ENCODE data around the gene UTP4.
"Not testable (repeated sequence)": the region's sequence is repeated elsewhere in the genome, so short reads cannot be mapped to it uniquely, and the experiment has no call there.

Gene UTP4

DNA sequence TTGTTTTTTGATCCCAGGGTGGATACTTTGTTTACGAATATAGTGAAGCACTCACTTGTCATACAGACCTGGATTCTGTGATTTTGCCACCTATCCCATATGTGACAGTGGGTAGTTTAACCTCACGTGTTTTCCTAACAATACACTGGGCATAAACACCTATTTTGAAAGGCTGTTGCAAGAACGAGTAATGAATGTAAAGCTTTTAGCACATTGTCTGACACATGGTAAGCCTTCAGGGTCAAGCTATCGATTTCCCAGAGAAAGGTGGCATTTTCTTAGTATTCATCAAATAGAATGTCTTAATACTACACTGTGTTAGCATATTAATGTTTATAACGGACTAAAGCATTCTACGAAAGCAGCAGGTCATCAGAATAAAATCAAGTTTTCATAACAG, 2.0 kb upstream of the UTP4 start:
- no peak for DNase-seq (ENCODE audit: low read depth in 1 of 2, low spot score in 1 of 2)

DNA sequence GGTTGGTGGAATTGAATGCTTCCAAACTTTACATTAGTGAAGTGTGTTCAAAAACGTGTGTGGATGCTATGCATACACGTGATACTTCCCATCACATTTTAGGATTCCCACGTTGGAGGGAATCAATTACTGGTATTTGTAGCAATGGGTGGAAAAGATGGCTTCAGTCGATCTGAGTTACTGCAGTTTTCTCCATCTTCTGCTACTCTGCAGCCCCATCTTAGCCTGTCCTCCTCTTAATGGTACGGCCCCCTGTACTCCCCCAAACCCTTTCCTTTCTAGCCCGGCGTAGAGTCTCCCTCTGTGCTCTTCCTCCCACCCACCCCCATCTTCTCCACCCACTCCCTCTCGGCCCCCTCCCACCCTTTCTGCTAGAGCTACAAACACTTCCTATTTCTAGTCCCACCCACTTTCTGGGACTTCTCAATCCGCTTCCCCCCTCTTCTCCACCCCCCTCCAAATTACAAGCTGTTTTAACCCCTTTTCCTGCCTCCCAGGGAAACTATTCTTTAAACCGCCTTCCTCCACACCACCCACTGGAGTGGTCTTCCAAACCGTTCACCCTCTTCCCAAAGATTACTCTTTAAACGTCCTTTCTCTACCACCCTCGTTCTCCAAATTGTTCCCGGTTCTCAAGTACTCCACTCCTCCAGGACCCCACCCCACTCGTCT, 1.1 kb upstream of the UTP4 start:
- no peak for DNase-seq (ENCODE audit: low read depth in 1 of 2, low spot score in 1 of 2)

DNA sequence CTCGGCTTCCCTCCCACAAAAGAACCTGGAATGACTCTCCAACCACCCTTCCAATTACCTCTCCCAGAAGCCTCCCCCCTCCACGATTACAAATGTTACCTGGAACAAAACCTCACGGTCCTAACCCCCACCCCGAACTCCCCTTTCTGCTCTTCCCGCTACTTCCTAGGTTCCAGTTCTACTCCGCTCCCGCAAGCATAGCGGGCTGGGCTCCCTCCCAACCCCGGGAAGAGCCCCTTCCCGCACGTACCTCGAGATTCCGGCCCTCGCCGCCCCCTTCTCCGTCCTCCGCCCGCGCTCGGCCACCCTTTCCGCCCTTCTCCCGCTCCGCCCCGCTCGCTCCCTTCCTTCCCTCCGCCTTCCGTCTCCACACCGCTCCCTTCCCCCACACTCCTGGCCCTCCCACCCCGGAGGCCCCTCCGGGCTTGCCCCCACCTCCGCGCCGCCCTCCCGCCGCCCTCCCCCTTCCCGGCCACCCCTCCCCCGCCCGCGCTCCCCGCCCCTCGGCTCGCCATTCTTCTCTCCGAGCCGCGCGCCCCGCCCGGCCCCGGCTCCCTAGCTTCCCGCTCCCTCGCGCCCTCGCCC, 518 bp upstream of the UTP4 start:
- peak; percentile 57 to 65 for DNase-seq (ENCODE audit: low read depth in 1 of 2, low spot score in 1 of 2)

DNA sequence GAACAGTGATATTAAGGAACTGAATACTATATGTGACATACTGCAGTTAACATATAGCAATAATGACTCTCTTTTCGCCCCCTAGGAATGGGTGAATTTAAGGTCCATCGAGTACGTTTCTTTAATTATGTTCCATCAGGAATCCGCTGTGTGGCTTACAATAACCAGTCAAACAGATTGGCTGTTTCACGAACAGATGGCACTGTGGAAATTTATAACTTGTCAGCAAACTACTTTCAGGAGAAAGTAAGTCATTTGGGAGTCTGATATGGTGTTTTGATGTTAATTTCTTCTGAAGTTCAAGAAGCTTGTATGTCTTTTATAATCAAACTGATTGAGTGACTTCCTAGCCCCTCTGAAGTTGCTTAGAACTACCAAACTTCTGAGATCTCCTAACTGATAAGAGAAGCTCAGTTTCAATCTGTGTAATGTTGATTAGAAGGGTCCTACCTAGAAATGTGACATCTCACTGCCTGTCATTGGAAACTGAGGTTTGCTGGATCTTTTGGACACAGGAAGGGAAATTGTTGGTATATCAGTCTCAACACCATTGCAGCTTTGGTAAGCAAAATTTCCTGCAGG, 1.0 kb downstream of the UTP4 start:
- no peak for DNase-seq (ENCODE audit: low read depth in 1 of 2, low spot score in 1 of 2)

DNA sequence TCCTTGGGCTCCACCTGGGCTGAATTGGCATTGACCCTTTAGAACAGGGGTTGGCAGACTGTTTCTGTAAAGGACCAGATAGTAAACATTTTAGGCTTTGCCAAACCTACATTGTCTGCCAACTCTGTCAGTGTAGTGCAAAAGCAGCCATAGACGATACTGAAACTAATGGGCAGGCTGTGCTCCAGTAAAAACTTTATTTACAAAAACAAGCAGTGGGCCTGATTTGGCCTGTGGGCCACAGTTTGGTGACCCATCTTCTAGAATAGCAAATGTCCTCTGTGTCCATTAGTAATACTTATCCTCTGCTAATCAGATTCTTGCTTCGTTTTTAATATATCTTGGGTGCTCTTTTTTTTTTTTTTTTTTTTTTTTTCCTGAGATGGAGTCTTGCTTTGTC, 6.2 kb downstream of the UTP4 start:
- DNase-seq (ENCODE audit: low read depth in 1 of 2, low spot score in 1 of 2), result no peak

DNA sequence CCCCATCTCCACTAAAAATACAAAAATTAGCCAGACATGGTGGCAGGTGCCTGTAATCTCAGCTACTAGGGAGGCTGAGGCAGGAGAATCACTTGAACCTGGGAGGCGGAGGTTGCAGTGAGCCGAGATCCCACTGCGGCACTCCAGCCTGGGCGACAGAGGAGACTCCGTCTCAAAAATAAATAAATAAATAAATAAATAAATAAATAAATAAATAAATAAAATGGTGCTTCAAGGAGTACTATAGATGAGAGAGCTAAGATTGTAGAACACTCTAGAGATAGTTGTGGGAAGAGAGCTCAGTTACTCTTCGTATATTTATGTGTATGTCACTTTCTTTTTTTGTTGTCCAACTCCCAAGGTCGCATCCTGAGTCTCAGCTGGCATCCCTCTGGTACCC, 7.0 kb downstream of the UTP4 start:
- DNase-seq (ENCODE audit: low read depth in 1 of 2, low spot score in 1 of 2), result not testable (repeated sequence)

DNA sequence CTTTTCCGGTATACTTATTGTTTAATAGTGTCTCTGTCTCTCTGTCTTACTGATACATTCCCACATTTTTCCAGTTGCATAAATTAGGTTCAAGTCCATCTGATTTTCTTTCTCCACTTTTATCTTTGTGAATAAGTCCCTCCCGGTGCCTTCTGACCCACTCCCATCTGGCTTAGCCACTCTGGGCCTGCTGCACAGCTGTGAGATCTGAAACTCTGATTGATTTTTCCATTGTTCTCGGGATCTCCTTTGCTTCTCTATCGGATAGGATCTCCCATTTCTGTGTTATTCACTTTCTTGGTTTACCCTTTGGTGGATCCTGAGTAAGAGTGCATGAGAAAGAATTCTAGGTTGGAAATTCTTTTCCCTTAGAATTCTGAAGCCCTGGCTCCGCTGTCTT, 8.6 kb downstream of the UTP4 start:
- DNase-seq (ENCODE audit: low read depth in 1 of 2, low spot score in 1 of 2), result no peak

DNA sequence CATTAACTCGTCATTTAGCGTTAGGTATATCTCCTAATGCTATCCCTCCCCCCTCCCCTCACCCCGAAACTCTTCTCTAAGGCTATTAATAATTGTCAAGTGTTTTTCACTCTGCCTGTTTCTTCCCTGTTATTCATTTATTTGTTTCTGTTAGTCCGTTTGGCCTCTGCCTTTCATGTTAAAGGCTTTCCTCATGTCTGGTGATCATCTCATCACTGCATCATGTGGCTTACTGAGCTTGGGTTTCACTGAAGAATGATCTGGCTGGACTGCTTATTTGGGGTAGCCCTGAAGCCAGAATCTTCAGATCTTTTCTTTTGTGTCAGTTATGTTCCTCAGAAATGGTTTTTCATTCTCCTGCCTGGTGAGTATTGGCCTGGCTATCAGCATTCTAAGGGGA, 9.5 kb downstream of the UTP4 start:
- DNase-seq (ENCODE audit: low read depth in 1 of 2, low spot score in 1 of 2), result no peak

DNA sequence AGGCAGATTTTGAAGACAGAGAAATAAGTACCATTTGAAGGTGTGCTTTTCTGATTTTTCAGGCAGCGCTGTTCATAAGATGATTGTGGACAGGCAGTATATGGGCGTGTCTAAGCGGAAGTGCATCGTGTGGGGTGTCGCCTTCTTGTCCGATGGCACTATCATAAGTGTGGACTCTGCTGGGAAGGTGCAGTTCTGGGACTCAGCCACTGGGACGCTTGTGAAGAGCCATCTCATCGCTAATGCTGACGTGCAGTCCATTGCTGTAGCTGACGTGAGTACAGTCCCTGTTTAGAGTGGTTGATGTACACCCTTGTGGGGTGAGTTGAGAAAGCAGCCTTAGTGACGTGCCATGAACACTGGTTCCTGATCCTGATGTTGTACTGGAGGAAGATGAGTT, 10.7 kb downstream of the UTP4 start:
- DNase-seq (ENCODE audit: low read depth in 1 of 2, low spot score in 1 of 2), result no peak

DNA sequence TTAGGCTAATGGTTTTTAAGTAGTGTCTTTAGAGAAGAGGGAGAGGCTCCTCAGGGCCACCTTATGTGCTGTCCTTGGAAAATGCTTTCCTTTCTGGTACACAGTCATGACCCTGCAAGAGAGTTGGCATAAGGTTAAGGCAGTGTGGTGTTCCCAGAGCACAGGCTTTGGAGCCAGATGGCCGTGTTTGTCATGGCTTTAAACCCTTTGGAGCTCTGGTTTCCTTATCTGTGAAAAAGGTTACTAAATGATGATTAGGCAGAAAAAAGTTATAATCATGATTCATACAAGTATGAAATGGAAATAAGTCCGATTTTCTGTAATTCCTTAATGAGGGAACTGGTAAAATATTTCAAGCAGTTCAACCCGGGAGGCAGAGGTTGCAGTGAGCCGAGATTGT, 13.2 kb downstream of the UTP4 start:
- no peak for DNase-seq (ENCODE audit: low read depth in 1 of 2, low spot score in 1 of 2)

DNA sequence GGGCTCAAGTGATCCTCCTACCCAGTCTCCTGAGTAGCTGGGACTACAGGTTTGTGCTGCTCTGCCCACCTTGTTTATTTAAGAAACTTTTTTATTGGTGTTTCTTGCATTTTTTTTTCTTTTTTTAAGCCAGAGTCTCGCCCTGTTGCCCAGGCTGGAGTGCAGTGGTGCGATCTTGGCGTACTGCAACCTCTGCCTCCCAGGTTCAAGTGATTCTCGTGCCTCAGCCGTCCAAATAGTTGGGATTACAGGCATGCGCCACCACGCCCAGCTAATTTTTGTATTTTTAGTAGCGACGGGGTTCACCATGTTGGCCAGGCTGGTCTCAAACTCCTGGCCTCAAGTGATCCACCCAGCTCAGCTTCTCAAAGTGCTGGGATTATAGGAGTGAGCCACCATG, 17.2 kb downstream of the UTP4 start:
- not testable (repeated sequence) for DNase-seq (ENCODE audit: low read depth in 1 of 2, low spot score in 1 of 2)

DNA sequence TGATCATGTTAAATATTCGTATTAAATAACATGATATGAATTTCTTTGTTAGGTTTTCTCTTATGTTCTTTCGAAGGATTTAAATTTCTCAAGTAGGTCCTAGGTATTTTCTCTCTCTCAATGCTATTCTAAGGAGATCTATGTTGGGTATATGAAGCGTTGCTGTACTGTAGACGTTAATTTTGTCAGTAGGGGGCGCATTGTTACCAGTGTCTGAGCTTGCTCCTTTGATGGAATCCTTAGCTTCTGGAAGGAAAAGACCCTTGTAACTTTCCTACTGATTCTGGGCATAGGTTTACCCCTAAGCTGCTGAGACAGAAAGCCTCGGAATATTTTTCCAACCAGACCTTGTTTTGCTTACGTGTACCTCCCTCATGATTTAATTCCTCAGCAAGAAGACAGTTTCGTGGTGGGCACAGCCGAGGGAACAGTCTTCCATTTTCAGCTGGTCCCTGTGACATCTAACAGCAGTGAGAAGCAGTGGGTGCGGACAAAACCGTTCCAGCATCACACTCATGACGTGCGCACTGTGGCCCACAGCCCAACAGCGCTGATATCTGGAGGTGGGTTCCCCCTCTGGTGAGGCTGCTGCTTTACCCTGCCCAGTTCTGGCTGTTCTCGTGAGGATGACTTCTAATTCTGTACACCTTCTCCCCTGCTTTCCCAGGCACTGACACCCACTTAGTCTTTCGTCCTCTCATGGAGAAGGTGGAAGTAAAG, 17.9 kb downstream of the UTP4 start:
- peak in 1 of 2 donors; percentile 57 for DNase-seq (ENCODE audit: low read depth in 1 of 2, low spot score in 1 of 2)

DNA sequence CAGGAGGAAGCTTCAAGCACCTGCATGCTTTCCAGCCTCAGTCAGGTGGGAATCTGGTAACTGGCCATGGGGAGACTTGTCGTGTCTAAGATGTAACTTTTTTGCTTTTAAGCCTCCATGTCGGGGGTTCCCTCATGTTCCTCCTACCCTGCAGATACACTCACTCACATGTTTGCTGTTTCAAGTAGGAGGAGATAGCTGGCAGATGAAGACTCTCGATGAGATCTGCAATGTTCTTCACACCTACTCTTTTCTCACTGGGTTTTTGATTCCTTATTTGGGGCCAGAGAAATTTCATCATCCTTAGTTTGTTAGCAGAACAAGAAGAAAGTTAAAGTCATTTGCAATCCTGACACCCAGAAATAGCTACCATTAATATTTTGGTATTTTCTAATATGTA, 24.7 kb downstream of the UTP4 start:
- no peak for DNase-seq (ENCODE audit: low read depth in 1 of 2, low spot score in 1 of 2)

DNA sequence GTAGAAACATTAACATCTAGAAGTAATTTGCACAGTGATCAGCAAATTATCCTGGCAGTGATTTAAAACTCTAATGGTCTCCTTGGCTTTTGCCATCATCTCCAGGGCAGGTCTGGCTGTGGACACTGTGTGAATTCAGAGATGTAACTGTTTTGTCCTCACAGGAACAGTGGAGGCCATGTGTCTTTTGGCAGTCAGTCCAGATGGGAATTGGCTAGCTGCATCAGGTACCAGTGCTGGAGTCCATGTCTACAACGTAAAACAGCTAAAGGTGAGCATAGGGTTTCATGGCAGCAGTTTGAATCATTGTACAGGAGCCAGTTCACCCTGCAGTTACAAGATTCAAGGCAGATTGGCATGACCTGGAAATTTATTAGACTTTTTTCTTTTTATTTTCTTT, 27.7 kb downstream of the UTP4 start:
- DNase-seq (ENCODE audit: low read depth in 1 of 2, low spot score in 1 of 2), result no peak

DNA sequence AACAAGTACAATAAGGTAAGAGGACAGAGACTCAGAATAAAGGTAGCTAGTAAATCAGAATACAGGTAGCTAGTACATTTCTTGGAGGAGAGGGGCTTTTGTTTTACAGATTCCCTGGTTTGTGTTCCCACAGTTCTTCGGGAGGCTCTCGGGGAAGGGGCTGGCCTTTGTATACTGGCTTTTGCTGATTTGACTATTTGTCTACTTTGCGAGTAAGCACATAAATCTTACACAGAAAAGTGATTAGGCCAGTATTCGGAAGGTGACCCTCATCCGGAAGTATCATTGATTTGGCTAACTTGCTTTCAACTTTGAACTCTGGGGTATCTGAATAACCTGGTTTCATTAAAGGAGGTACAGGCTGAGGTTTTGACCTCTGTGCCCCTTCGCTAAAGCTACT, 33.1 kb downstream of the UTP4 start:
- DNase-seq (ENCODE audit: low read depth in 1 of 2, low spot score in 1 of 2), result no peak

DNA sequence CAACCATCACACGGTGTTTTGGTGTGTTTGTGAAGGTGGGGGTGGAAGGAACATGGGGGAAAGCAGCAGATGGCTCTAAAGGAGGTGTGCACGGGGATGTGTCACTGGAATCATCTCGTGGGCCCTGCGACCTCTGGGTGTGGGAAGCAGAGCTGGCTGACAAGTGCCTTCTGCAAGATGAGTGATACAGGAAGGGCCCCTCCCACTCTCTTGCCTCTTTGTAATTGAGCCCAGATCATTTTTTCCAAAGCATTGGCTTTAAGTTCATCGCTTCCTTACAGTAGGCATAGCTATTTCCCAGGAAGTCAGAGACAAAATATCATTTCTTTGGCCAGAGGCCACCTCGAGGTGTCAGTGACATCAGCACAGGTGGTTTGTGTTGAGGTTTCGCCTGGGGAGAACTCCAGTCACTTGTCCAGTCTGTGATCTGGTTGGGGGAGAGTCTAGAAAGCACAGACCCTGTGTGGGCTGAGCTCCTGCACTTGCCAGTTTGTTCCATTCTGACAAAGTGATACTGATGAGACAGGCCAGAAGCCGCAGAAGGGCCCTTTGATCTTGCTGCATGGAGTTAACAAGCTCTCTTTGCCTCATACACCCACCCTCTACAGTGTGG, 33.9 kb downstream of the UTP4 start:
- peak; percentile 57 to 81 for DNase-seq (ENCODE audit: low read depth in 1 of 2, low spot score in 1 of 2)

DNA sequence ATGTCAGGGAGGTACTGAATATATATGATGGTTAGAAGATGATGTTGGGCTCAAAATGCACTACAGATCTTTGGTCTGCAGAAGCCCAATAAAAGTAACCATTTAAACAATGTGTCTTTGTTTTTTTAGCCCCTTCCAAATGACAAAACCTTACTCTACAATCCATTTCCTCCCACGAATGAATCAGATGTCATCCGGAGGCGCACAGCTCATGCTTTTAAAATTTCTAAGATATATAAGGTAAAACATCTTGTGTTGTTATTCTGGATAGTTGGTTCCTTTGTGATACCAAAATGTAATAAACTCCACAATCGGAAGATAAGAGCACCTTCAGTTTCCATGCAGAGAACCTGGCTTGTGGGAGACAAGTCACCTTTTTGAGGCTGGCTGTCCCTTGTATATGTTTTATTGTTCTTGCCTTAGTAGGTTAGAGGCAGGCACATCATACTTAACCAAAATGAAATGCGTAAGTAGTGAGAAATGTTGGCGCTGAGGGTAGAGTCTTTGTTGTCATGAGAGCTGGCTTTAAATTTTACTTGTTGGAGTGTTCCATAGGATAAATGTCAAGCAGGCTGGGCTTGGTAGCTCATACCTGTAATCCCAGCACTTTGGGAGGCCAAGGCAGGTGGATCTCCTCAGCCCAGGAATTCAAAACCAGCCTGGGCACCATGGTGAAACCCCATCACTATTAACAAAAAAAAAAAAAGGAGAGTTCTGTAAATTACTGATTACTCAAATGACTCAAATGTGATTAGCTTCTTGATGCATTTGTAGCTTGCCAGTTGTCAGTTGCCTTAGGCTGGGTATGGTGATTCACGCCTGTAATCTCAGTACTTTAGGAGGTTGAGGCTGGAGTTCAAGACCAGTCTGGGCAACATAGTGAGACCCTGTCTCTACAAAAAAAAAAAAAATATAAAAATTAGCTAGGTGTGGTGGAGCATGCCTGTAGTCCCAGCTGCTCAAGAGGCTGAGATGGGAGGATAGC, 34.8 kb downstream of the UTP4 start:
- DNase-seq (ENCODE audit: low read depth in 1 of 2, low spot score in 1 of 2), result no peak

DNA sequence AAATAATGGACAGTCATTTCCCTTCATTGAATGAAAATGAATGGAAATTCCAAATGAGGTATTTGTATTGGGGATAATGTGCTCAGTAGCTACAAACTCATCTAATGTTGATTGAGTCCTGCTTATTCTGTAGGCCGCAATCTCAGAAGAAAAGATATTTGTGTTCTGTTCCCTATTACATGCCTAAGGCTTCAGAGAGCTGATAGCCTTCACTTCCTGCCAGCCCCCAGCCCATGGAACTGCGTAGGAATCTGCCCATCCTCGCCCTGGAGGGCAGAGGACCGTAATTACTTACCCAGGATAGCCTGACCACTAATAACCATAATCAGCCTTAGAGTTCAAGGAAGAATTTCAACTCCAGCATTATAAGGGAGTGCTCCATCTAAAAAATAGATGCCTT, 36.6 kb downstream of the UTP4 start:
- no peak for DNase-seq (ENCODE audit: low read depth in 1 of 2, low spot score in 1 of 2)

DNA sequence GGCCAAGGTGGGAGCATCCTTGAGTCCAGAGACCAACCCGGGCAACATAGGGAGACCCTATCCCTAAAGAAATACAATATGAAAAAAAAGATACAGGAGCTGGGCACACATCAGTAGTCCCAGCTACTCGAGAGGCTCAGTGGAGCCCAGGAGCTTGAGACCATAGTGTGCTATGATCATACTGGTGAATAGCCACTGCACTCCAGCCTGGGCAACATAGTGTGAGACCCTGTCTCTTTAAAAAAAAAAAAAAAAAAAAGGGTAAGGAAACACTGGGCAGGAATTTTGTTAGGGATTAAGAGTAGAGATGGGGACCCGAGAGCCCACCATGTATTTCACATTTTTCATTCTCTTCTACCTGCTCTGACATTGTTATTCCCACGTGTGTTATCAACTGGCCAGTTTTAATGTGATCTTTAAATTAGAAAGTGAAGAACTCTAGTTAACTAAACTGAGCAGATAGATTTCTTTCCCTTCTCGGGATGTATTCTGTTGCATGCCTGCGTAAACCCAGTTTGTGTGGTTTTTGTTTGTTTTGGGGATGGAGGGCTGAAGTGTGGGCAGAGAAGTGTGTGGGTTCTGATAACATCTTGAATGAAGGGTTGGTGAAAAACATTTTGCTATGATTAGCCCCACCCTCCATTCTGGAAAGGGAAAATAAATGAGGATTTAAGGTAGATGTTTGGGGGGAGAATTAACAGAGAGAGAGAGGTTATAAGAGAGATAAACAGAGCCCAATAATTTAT, 37.3 kb downstream of the UTP4 start:
- no peak for DNase-seq (ENCODE audit: low read depth in 1 of 2, low spot score in 1 of 2)
